Cardiac fibroblast (primary cell): ENCODE results near the gene TULP1.
"Not testable (repeated sequence)": the region's sequence is repeated elsewhere in the genome, so short reads cannot be mapped to it uniquely, and the experiment has no call there.

Experiments
- DNase-seq, 2 donors: peaks; one replicate each; pipeline versions ENCODE4 v3.0.0 to v3.0.0-alpha.2; 2010; ENCODE audit warnings: low read depth in 2 of 2
- H3K4me3 ChIP-seq, 2 donors: replicated peaks in 1 of 2; 1 replicate in 1 of 2; 2 replicates in 1 of 2; pipeline ENCODE4 v1.5.1; 2011; ENCODE audit warnings: low read depth in 2 of 2, low read length in 2 of 2, mild to moderate bottlenecking in 2 of 2, moderate library complexity in 1 of 2
- TF ChIP-seq, protein P1 (sequence below): IDR thresholded peaks from one replicate; pipeline ENCODE4 v1.5.1; 2011; ENCODE audit warnings: low read depth, mild to moderate bottlenecking, low read length, inconsistent platforms

TULP1 gene

GRCh38 chr6:35522660-35523658 lies 10.3 kb upstream of the TULP1 start:
- DNase-seq: peak; percentile 71 to 75
- TF ChIP-seq, protein P1, sequence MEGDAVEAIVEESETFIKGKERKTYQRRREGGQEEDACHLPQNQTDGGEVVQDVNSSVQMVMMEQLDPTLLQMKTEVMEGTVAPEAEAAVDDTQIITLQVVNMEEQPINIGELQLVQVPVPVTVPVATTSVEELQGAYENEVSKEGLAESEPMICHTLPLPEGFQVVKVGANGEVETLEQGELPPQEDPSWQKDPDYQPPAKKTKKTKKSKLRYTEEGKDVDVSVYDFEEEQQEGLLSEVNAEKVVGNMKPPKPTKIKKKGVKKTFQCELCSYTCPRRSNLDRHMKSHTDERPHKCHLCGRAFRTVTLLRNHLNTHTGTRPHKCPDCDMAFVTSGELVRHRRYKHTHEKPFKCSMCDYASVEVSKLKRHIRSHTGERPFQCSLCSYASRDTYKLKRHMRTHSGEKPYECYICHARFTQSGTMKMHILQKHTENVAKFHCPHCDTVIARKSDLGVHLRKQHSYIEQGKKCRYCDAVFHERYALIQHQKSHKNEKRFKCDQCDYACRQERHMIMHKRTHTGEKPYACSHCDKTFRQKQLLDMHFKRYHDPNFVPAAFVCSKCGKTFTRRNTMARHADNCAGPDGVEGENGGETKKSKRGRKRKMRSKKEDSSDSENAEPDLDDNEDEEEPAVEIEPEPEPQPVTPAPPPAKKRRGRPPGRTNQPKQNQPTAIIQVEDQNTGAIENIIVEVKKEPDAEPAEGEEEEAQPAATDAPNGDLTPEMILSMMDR: peak; percentile 95
- H3K4me3 ChIP-seq: peak overlapping the region; percentile 19 to 36

GRCh38 chr6:35522151-35522550 lies 9.5 kb upstream of the TULP1 start:
- DNase-seq: no peak
- no peak overlapping the region for H3K4me3 ChIP-seq
- TF ChIP-seq, protein P1: no peak

DNA sequence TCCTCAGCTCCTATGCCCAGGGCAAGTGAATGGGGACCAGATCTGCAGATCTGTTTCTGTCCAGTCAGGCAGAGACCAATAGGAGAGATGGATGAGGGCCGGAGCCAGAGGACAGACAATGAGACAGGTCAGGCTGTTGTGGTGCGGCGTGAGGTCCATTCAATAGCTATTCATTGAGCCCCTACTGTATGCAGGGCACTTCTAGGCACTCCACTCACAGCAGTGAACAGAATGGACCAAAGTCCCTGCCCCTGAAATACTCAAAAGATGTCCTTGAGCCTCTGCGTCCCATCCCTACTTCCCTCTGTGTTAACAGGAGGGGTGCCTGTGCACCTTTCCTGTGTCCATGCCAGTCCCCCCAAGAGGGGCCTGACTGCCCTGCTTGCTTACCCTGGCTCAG lies 8.5 kb upstream of the TULP1 start:
- H3K4me3 ChIP-seq: no peak overlapping the region
- TF ChIP-seq, protein P1: no peak

DNA sequence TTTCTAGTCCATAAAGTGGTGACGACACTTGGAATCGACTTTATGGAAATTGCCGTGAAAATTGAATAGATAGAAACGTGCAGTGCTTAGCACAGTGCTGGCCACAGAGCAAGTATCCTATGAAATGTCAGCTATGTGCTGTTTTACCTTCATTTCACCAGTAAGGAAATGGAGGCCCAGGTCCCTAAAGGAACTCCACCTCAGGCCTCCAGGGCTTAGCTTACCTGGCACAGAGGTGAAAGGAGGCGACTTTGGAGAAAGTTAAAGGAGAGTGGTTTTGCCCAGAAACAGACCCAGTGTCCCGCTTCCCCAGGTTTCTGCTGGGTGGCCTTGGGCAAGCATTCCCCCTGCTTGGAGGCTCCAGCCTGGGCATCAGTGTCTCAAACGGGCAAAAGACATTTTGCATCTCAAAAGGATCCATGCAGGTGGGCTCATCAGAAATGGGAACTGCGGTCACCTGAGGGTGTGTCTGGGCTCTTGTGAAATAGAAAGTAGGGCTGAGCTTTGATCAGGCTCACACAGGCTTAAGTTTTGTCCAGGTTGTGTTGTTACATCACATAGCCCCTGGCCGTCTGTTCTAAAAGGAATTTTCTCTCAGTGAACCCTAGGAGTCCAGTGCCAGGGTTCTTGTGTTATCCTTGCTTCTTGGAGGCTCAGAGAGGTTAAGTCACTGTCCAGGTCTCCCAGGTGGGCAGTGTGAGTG lies 6.8 kb upstream of the TULP1 start:
- DNase-seq: no peak
- TF ChIP-seq, protein P1: no peak
- H3K4me3 ChIP-seq: no peak overlapping the region

More for the DNA sequence above, 8.5 kb upstream of the TULP1 start:
- DNase-seq: no peak

DNA sequence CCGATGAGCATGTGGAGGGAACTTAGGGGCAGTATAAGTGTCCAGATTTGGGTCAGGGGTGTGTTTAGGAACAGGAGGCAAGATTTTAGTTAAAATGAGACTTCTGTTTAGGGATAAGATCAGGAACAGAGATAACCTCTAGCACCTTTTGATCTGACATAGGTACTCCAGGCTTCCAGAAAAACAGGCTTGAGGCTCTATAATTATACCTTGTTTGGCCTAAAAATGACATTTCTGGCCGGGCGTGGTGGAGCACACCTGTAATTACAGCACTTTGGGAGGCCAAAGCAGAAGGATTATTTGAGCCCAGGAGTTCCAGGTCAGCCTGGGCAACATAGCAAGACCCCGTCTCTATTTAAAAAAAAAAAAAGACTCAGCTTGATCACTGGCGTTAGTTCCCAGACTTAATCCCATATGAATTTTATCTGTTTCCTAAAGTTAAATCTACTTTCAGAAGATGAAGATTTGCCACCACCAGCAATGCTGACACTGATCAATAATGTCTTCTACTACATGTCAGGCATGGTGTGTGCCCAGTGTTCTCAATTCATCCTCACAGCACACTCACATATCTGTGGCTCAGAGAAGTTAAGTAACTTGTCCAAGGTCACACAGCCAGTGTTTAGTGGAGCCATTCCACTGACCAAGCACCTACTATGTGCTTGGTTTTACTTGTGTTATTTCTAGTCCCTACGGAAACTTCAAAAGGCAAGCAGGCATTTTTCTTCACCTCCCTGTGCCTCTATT lies 6.0 kb upstream of the TULP1 start:
- no peak overlapping the region for H3K4me3 ChIP-seq
- TF ChIP-seq, protein P1: no peak
- DNase-seq: no peak

DNA sequence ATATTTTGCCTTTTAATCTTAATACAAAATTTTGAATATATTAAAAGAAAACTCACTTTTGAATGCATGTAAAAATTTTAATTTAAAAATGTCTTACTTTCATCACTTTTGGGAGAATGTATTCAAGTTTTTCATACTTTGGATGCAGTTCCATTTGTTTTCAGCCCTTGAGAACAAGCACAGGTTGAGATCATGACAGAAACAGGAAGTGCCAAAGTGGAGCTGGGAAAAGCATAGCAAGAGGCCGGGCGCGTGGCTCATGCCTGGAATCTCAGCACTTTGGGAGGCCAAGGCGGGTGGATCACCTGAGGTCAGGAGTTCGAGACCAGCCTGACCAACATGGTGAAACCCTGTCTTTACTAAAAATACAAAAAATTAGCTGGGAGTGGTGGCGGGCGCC lies 5.3 kb upstream of the TULP1 start:
- DNase-seq, H3K4me3 ChIP-seq: not testable (repeated sequence)
